PC-9 (cell line): ENCODE results near the gene GUCY1A2. TPM values are rescaled to one million over a fixed set of nuclear protein-coding genes. Genes with fewer than 3 reads are reported as not detected.

Experiments
- BruUV-seq: library from RNA; stranded (reverse); fragments of 400-500 nt; replicated peaks from 2 replicates; lab custom pipeline; 2021; lab: Mats Ljungman, UMichigan
- CTCF ChIA-PET: fragments of 300-600 bp; sonication (Branson Sonifier 250); formaldehyde crosslinking; loops from one replicate; lab custom pipeline; 2022; ENCODE audit warnings: antibody characterized with exemption; lab: Charles Lee
- POLR2A ChIA-PET: fragments of 300-600 bp; sonication (Branson Sonifier 250); formaldehyde crosslinking; loops from one replicate; lab custom pipeline; 2022; ENCODE audit warnings: antibody characterized with exemption; ENCODE audit not compliant: unreplicated experiment; lab: Charles Lee
- DNase-seq, 2 experiments: peaks; one replicate each; pipeline versions ENCODE4 v3.0.0 to v3.0.0-alpha.2; 2015 to 2022; ENCODE audit warnings: mixed read lengths in 1 of 2
- H2AFZ ChIP-seq: fragments of 200-600 bp; sonication (generic); 2 replicates; pipeline ENCODE4 v1.8.1; 2017; ENCODE audit warnings: antibody characterized with exemption
- H3F3A ChIP-seq: fragments of 200-600 bp; sonication (generic); 2 replicates; pipeline ENCODE4 v1.8.1; 2017; ENCODE audit warnings: antibody characterized with exemption, mild to moderate bottlenecking, low read depth; ENCODE audit not compliant: insufficient read depth
- H3K27ac ChIP-seq: fragments of 200-600 bp; sonication (generic); 2 replicates; pipeline ENCODE4 v1.6.1; 2016; ENCODE audit warnings: mixed run types
- H3K27me3 ChIP-seq: fragments of 200-600 bp; sonication (generic); 2 replicates; pipeline ENCODE4 v1.6.1; 2016; ENCODE audit warnings: low read depth, mixed run types; ENCODE audit not compliant: insufficient read depth
- H3K36me3 ChIP-seq: fragments of 200-600 bp; sonication (generic); 2 replicates; pipeline ENCODE4 v1.6.1; 2016; ENCODE audit warnings: low read depth, mixed run types
- H3K4me1 ChIP-seq: fragments of 200-600 bp; sonication (generic); replicated peaks from 2 replicates; pipeline ENCODE4 v1.6.1; 2016; ENCODE audit warnings: mixed run types; ENCODE audit not compliant: insufficient read depth
- H3K4me2 ChIP-seq: fragments of 200-600 bp; sonication (generic); 2 replicates; pipeline ENCODE4 v1.6.1; 2017; ENCODE audit warnings: mixed run types
- H3K4me3 ChIP-seq: fragments of 200-600 bp; sonication (generic); 2 replicates; pipeline ENCODE4 v1.6.1; 2016; ENCODE audit warnings: mixed run types
- H3K79me2 ChIP-seq: fragments of 200-600 bp; sonication (generic); 2 replicates; pipeline ENCODE4 v1.6.1; 2017; ENCODE audit warnings: low read depth, mixed run types
- H3K9me2 ChIP-seq: fragments of 200-600 bp; sonication (generic); 2 replicates; pipeline ENCODE4 v1.8.1; 2017; ENCODE audit warnings: mild to moderate bottlenecking; ENCODE audit not compliant: insufficient read depth
- H3K9me3 ChIP-seq: fragments of 200-600 bp; sonication (generic); 2 replicates; pipeline ENCODE4 v1.8.1; 2016; ENCODE audit warnings: low read depth; ENCODE audit not compliant: insufficient read depth
- H4K20me1 ChIP-seq: fragments of 200-600 bp; sonication (generic); 2 replicates; pipeline ENCODE4 v1.8.1; 2017; ENCODE audit not compliant: insufficient read depth
- EZH2 ChIP-seq: fragments of 200-600 bp; sonication (generic); IDR thresholded peaks from 2 replicates; pipeline ENCODE4 v1.8.0; 2017; ENCODE audit warnings: antibody characterized with exemption, low read depth
- intact Hi-C: fragments of 100-400 bp; cut with micrococcal nuclease; formaldehyde crosslinking; loops from one replicate; pipeline ENCODE4 v1.10.0; 2022; ENCODE audit not compliant: unreplicated experiment
- total RNA-seq: library from RNA; stranded (reverse); gene quantifications from 2 replicates; pipeline ENCODE4 v1.2.3, GENCODE V29; 2021
- TF ChIP-seq, protein P1 (sequence below): fragments of 200-600 bp; sonication (generic); conservative IDR thresholded peaks from 2 replicates; pipeline ENCODE4 v1.6.1; 2017; ENCODE audit warnings: mixed run types, antibody characterized with exemption, mild to moderate bottlenecking, moderate library complexity

GUCY1A2 gene
- total RNA-seq, 1 experiment from 2014 or later = not detected

DNA sequence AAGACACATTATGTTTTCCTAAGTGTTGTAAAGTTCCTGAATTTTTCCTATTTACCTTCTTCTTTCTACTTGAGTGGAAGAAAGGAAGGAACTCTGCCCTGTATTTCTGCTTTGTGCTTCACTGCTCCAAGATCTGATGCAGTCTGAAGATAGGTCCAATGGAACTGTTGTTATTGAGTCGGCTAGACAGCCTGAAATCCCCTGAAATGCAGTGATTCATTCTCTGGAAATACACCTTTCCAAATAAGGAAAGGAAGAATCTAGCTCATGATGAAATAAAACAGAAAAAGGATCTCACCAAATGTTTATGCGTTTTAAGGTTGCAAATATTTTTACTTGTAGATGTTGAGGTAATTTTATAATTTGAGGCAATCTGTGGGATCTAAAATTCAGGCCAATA lies 322.8 kb downstream of the GUCY1A2 start:
- no peak overlapping the region for H3K4me2 ChIP-seq

DNA sequence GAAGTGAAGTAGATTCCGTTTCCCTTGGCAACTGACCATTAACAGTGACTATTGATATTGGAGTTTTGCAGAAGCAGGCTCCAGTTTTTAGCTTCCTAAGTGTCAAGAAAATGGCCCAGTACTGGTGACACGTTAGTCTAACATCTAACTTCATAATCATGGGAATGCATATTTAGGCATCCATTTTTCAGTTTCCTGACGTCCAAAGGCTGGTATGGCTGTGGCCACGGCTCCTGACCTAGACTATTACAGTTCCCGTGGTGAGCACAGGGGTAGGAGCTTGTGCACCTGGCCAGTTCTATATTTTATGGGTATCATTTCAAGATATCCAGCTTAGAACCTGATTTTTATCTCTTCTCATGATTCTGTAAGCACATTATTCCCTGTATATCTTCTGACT lies 323.8 kb downstream of the GUCY1A2 start:
- TF ChIP-seq, protein P1, sequence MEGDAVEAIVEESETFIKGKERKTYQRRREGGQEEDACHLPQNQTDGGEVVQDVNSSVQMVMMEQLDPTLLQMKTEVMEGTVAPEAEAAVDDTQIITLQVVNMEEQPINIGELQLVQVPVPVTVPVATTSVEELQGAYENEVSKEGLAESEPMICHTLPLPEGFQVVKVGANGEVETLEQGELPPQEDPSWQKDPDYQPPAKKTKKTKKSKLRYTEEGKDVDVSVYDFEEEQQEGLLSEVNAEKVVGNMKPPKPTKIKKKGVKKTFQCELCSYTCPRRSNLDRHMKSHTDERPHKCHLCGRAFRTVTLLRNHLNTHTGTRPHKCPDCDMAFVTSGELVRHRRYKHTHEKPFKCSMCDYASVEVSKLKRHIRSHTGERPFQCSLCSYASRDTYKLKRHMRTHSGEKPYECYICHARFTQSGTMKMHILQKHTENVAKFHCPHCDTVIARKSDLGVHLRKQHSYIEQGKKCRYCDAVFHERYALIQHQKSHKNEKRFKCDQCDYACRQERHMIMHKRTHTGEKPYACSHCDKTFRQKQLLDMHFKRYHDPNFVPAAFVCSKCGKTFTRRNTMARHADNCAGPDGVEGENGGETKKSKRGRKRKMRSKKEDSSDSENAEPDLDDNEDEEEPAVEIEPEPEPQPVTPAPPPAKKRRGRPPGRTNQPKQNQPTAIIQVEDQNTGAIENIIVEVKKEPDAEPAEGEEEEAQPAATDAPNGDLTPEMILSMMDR = no peak
- no peak for TF ChIP-seq EZH2
- Histone ChIP-seq H2AFZ (no peak overlapping the region), H3F3A (no peaks in the 10 kb centered on the region), H3K4me3 (no peak overlapping the region), H3K4me1 (0 out of 2 replicates have a peak, but pooled peaks cover 5% of the 10 kb centered on the region), H3K9me2 (0 out of 2 replicates have a peak, but pooled peaks cover 3% of the 10 kb centered on the region), H4K20me1 (no peaks in the 10 kb centered on the region), H3K4me2 (no peak overlapping the region), H3K27ac (no peak overlapping the region), H3K79me2 (no peaks in the 10 kb centered on the region), H3K27me3 (no peaks in the 10 kb centered on the region), H3K9me3 (no peaks in the 10 kb centered on the region), H3K36me3 (no peaks in the 10 kb centered on the region)
- POLR2A ChIA-PET = interaction anchor here (0.6 kb wide), 1 partner anchor 902 kb away, joined by 8 read pairs; no protein-coding TSS in a partner anchor
- intact Hi-C loops = no loop called here
- CTCF ChIA-PET = no interaction called here
- no TSS peak for BruUV-seq
- no peak for DNase-seq

More for the DNA sequence above, 322.8 kb downstream of the GUCY1A2 start:
- no peak for TF ChIP-seq EZH2
- TF ChIP-seq, protein P1 = no peak
- CTCF ChIA-PET = no interaction called here
- 0 out of 2 replicates have a peak, but pooled peaks cover 5% of the 10 kb centered on the region for H3K4me1 ChIP-seq
- no peaks in the 10 kb centered on the region for H3K79me2 ChIP-seq
- no peaks in the 10 kb centered on the region for H3K27me3 ChIP-seq
- intact Hi-C loops = no loop called here
- no peaks in the 10 kb centered on the region for H3K9me3 ChIP-seq
- no peak for DNase-seq
- no peak overlapping the region for H3K27ac ChIP-seq
- H3K36me3 ChIP-seq = no peaks in the 10 kb centered on the region
- POLR2A ChIA-PET = no interaction called here
- no peak overlapping the region for H3K4me3 ChIP-seq
- H4K20me1 ChIP-seq = no peaks in the 10 kb centered on the region
- H2AFZ ChIP-seq = no peak overlapping the region; the same call in 1 of the 2 replicates
- no peaks in the 10 kb centered on the region for H3F3A ChIP-seq
- no TSS peak for BruUV-seq
- H3K9me2 ChIP-seq = 0 out of 2 replicates have a peak, but pooled peaks cover 3% of the 10 kb centered on the region

DNA sequence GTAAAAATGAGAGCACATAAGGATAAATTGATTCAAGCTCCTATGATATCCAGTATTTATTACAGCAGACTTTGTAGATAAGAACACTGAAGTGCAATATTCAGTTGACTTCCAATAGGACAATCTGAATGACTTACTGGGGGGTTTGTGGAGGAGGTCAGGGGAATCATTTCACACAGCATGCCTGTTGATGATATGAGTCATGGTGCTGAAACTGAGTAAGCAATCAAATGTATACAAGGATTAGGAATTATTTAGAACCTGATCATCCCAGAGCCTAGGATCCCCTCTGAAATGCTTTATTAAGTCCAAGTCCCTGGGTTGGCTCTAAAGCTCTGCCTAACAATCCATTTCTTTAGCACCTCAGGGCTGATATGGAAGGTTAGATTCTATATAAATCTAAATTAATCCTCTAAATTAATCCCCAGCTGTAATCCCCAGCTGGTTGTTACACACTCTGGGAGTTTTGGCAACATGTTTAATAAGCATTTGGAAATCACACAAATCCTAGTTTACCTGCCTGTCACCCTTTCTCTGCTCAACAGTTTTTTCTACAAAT lies 326.4 kb downstream of the GUCY1A2 start:
- ChIA-PET CTCF (no interaction called here), POLR2A (no interaction called here)
- DNase-seq = no peak
- no peaks in the 10 kb centered on the region for H3K9me2 ChIP-seq
- TF ChIP-seq EZH2 = no peak
- TF ChIP-seq, protein P1 = no peak
- 0 out of 2 replicates have a peak, but pooled peaks cover 2% of the 10 kb centered on the region for H3K4me1 ChIP-seq
- no peaks in the 10 kb centered on the region for H4K20me1 ChIP-seq
- H3K27me3 ChIP-seq = no peaks in the 10 kb centered on the region
- H2AFZ ChIP-seq = no peak overlapping the region
- H3K4me2 ChIP-seq = no peak overlapping the region
- no peaks in the 10 kb centered on the region for H3K9me3 ChIP-seq
- no peak overlapping the region for H3K4me3 ChIP-seq
- intact Hi-C loops = no loop called here
- no peaks in the 10 kb centered on the region for H3K79me2 ChIP-seq
- no peaks in the 10 kb centered on the region for H3F3A ChIP-seq
- H3K36me3 ChIP-seq = no peaks in the 10 kb centered on the region
- H3K27ac ChIP-seq = no peak overlapping the region
- BruUV-seq = no TSS peak
